Amniotic epithelial cell (primary cell): ENCODE data around the gene GEMIN2.
"Not testable (repeated sequence)": the region's sequence is repeated elsewhere in the genome, so short reads cannot be mapped to it uniquely, and the experiment has no call there.

Experiments used
- DNase-seq: peaks from one replicate; pipeline ENCODE4 v3.0.0-alpha.2; 2010; ENCODE audit warnings: low read depth

Gene GEMIN2

GRCh38 chr14:39177168-39177545, 63.0 kb downstream of the GEMIN2 start:
- no peak for DNase-seq

DNA sequence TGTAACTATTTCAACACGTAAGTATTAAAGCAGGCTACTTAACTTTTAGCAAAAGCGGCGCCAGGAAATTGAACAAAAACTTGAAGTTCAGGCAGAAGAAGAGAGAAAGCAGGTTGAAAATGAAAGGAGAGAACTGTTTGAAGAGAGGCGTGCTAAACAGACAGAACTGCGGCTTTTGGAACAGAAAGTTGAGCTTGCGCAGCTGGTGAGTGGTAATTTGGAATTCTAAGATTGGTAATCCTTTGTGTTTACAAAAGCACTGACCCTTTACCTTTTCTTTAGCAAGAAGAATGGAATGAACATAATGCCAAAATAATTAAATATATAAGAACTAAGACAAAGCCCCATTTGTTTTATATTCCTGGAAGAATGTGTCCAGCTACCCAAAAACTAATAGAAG, 64.9 kb downstream of the GEMIN2 start:
- DNase-seq, result no peak

GRCh38 chr14:39180553-39180952, 66.4 kb downstream of the GEMIN2 start:
- DNase-seq, result no peak

DNA sequence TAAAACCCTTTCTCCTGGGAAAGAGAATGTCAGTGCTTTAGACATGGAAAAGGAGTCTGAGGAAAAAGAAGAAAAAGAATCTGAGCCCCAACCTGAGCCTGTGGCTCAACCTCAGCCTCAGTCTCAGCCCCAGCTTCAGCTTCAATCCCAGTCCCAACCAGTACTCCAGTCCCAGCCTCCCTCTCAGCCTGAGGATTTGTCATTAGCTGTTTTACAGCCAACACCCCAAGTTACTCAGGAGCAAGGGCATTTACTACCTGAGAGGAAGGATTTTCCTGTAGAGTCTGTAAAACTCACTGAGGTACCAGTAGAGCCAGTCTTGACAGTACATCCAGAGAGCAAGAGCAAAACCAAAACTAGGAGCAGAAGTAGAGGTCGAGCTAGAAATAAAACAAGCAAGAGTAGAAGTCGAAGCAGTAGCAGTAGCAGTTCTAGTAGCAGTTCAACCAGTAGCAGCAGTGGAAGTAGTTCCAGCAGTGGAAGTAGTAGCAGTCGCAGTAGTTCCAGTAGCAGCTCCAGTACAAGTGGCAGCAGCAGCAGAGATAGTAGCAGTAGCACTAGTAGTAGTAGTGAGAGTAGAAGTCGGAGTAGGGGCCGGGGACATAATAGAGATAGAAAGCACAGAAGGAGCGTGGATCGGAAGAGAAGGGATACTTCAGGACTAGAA, 67.0 kb downstream of the GEMIN2 start:
- DNase-seq, result no peak

DNA sequence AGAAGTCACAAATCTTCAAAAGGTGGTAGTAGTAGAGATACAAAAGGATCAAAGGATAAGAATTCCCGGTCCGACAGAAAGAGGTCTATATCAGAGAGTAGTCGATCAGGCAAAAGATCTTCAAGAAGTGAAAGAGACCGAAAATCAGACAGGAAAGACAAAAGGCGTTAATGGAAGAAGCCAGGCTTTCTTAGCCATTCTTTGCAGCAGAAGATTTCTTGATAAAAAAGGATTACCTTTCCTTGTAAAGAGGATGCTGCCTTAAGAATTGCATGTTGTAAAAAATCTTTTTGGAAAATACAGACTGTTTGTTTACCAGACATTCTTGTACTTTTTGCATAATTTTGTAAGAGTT, 67.5 kb downstream of the GEMIN2 start:
- no peak for DNase-seq

DNA sequence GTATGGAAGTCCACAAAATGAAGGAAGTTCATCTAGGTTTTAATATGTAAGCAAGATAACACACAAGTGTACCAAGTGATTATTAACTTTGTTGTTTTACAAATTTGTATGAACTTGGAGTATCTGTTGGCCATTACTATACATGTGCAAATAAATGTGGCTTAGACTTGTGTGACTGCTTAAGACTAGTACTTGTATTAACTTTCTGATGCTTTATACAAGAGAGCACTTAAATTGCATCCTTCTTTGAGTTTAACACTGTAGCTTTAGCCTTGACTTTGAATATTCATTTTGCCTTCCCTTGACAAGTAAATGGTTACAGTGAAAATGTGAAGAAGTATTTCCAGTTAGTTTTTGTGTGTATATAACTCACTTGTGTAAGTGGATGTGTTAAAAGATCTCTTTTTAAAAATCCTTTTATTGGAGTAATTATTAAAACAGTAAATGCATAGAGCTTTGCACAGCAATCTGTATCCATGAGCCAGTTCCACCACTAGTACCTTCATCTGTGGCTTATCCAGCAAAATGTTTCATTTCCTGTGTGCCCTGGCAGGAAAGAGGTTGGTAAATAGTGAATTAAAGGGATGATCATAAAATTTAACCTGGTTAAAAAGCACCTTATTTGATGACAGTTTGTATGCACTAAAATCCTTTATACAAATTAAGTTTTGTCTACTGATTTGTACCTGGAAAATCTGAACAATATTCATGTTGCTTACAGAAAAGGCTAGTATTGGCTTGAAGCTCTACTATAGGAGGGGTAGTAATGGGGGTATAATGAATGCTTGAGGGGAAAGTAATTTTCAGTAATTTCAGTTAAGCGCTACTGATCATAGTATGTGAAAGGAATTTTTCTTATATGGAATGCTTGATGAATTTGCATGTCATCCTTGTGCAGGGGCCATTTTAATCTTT, 68.9 kb downstream of the GEMIN2 start:
- DNase-seq, result no peak

DNA sequence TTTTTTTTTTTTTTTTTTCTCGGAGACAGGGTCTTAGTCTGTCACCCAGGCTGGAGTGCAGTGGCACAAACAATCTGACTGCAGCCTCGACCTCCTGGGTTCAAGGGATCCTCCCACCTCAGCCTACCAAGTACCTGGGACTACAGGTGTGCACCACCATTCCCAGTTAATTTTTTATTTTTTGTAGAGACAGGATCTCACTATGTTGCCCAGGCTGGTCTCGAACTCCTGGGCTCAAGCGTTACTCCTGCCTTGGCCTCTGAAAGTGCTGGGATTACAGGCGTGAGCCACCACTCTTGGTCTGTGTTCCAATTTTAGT, 69.5 kb downstream of the GEMIN2 start:
- DNase-seq, result not testable (repeated sequence)

DNA sequence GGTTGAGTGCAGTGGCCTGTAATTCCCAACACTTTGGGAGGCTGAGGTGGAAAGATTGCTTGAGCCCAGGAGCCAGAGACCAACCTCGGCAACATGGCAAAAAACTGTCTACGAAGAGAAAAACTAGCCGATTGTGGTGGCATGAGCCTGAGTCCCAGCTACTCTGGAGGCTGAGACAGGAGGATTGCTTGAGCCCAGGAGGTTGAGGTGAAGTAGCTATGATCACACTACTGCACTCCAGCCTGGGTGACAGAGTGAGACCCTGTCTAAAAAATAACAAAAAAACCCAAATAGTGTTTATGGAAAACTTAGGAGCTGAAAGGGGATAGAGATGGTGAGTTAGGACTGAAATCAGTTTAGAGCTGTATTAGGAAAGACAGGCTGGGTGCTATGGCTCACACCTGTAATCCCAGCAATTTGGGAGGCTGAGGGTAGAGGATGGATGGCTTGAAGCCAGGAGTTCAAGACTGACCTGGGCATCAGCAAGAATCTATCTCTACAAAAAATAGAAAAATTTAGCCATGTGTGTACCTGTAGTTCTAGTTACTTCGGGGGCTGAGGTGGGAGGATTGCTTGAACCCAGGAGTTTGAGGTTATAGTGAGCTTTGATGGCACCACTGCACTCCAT, 70.6 kb downstream of the GEMIN2 start:
- DNase-seq, result no peak

DNA sequence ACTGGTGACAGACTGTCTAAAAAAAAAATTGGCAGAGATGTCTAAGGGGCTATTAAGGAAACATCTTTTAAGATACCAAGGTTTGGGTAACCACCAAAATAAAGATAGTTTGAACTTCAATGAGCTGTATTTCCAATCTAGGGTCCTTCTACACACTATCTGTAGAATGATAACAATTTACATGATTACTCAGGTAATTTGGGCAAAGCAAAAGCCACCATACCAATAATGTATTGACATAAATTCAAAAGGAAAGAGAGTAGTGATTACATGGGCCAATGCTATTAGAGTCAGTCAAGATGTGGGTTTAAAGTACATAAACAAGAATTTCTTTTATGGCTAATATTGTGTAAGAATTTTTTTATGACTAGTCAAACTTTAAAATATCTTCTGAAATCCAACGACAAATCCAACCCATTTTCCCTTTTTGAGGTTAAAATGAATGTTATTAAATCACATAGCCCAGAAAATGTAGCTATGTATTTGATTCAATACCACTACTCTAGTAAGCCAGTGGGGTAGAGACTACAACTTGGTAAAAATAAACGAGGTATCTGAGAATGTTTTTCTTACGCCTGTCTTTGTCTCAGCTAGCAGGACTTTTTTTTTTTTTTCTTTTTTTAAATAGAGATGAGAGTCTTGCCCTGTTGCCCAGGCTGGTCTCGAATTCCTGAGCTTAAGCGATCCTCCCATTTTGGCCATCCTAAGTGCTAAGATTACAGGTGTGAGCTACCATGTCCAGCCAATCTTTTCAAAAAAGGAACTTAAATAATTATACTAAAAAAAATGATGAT, 71.3 kb downstream of the GEMIN2 start:
- no peak for DNase-seq
